ENCODE data around the gene CHTOP.
"Not testable (repeated sequence)": the region's sequence is repeated elsewhere in the genome, so short reads cannot be mapped to it uniquely, and the experiment has no call there.

The CHTOP gene

DNA sequence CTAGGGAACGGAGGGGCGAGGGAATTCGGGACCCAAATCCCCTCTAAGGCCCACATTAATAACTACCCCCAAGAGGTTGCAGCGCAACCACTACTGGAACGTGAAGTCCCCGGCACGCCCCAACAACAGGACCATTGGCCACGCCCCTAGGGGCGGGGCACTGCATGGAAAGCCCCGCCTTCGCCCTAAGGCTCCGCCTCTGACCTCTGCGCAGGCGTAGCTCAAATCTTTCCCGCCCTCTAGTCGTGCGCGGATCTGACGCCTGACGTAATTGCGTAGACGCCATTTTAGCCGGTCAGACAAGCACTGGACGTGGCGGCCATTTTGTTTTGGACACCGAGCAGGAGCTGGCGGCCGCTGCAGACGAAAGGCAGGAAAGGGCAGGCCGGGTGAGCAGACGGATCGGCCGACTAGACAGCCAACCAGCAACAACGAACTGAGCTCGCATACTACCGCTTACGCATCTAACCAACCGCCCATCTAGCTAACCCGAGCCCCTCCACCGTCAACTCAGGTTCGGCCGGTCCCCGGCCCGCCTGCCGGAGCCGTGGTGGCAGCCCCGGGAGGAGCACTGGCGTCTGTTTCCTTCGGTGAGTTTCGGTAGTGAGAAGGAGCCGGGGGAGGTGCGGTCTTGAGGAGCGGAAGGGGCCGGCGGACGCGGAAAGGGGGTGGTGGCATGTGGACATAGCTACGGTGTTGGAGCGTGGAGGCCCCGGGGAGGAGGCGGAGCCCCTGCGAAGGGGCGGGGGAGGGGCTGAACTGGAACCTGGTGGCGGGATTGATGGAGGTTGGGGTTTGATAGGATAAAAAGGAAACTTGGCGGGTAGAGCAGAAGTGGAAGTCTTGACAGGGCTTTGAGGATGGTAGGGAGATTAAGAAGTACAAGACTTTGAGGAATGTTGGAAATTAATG is at the start of gene CHTOP:
TSS of gene CHTOP (plus strand) at position 313 of the 912 bp plus-strand sequence. CDS start 2,523 bp downstream, outside the sequence.
- DNase-seq, result peak; percentile 99

DNA sequence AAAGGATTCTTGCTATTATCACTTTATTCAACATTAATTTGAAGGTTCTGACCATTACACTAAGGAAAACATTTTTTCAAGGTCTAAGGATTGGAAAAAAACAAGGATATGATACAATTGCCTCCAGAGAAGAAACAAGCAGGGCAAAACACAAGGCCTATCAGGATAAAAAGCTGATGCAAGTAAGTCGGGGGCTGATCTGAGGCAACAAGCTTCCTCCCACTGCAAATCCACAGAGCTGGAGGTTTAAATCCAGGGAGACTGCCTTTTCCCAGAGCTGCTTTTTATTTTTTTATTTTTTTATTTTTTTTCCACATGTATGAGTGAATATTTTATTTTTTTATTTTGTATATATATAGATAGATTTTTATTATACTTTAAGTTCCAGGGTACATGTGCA is 48.9 kb upstream of the CHTOP start:
- DNase-seq, result no peak

GRCh38 chr1:153586347-153586746 is 47.5 kb upstream of the CHTOP start:
- DNase-seq, result no peak

GRCh38 chr1:153587314-153587713 is 46.6 kb upstream of the CHTOP start:
- no peak for DNase-seq

DNA sequence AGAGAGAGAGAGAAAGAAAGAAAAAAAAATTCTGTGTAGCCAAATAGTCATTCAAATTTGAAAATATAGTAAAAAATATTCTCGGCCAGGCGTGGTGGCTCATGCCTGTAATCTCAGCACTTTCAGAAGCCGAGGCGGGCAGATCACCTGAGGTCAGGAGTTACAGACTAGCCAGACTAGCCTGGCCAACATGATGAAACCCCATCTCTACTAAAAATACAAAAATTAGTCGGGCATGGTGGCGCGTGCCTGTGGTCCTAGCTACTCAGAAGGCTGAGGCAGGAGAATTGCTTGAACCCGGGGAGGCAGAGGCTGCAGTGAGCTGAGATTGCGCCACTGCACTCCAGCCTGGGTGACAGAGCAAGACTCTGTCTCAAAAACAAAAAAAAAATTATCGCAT is 45.8 kb upstream of the CHTOP start:
- DNase-seq, result not testable (repeated sequence)

- DNase-seq, result no peak
Measured at GRCh38 chr1:153588482-153588881, 45.4 kb upstream of the CHTOP start.

DNA sequence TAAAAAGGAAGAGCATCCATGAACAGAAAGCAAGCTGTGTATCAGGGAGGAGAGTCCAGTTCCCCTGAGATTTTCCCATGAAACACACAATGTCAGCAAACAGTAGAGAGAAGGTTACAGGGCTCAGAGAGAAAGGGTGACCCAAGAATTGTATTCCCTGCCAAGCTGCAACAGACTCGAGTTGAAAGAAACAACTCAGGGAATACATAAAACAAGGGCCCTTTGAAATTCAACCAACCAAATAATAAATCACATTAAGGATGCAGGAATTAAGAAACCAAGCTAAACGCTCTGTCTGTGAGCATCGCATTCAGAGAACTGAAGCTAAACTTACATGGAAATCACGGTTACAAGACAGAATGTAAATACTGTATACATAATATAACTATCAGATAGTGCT is 41.1 kb upstream of the CHTOP start:
- DNase-seq, result no peak

GRCh38 chr1:153597206-153597605 is 36.7 kb upstream of the CHTOP start:
- DNase-seq, result peak; percentile 40

DNA sequence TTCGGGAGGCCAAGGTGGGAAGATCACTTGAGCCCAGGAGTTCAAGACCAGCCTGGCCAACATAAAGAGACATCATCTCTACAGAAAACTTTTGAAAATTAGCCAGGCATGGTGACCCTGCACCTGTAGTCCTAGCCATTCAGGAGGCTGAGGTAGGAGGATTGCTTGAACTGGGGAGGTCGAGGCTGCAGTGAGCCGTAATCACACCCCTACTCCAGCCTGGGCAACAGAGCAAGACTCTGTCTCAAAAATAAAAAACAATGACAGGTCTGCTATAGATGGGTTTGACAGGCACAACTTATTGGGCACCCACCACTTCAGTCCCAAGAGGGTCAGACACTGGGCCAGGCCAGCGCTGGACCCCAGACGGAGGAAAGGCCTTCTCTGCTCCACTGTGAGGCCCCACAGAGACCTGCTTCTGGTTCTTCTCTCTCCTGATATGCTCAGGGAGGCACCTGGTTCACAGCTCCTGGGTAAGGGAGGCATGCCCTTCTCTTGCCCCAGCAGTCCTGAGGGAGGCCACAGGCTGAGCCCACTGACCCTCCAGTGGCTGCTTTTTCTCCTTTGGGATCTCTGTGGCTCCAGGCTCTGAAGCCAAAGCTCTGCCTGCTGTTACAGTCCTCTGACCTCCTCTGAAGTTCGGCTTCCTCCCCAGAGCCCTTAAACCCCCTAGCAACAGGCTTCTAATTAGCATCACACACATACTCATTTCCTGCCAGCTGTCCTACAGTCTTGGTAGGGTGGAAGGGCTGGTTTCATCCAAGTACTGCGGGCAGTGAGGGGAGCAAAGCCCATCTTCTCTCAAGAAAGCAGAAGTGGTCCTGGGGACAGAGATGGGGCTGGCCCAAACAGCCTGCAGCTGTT is 35.3 kb upstream of the CHTOP start:
- peak; percentile 25 for DNase-seq

- DNase-seq, result no peak
Measured at GRCh38 chr1:153599847-153600246, 34.0 kb upstream of the CHTOP start.

DNA sequence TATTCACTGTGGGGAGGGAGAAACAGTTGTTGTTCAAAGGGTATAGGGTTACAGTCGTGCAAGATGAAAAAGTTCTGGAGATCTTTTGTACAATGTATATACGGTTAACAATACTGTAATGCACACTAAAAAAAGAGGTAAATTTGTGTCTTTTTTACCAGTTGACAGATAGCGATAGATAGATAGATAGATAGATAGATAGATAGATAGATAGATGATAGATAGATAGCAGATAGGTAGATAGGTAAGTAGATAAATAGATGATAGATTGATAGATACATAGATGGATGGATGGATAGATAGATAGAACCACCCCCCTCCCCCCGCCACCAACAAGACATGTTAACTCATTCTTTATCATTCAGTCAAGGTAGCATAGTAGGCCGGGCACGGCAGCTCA is 31.1 kb upstream of the CHTOP start:
- DNase-seq, result no peak

DNA sequence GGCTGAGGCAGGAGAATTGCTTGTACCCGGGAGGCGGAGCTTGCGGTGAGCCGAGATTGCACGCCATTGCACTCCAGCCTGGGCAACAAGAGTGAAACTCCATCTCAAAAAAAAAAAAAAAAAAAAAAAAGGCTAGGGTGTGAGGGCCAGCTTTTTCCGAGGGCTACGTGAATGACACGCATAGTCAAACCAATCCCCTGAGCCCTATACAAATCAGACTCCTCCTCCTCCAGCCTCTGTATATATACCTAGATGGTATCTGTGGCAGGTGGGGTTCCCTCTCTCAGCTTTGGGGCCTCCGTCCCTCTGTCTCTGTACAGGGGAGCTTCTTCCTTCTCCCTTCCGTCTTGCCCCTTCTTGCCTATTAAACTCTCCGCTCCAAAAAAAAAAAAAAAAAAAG is 27.7 kb upstream of the CHTOP start:
- DNase-seq, result no peak

GRCh38 chr1:153607381-153607780 is 26.5 kb upstream of the CHTOP start:
- DNase-seq, result no peak

DNA sequence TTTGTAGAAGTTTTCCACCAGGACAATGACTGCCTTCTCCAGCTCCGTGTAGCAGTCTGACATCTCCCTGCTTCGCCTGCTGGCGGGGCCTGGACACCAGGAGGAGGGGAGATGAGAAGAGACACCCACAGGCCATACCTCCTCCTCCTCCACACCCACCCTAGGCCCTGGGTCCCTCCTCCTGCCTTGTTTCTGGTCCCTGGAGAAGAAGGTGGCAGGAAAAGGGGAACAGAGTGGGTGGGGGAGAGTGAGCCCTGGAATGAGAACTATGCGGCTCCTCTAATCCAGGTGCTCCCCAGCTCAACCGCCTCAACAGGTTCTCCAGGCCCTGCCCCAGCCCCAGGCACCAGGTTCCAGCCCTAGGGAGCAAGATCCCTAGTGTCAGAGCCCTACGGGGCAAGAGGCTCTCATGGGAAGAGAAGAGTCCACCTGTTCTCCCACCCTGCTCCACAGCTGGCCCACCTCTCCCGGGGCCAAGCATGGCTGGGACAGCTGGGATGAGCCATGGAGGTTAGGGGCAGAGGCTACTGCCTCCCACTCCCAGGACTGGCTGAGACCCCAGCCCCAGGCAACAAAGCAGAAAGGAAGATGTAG is 25.7 kb upstream of the CHTOP start:
- DNase-seq, result no peak

GRCh38 chr1:153608742-153609584 is 24.9 kb upstream of the CHTOP start:
- DNase-seq, result no peak

DNA sequence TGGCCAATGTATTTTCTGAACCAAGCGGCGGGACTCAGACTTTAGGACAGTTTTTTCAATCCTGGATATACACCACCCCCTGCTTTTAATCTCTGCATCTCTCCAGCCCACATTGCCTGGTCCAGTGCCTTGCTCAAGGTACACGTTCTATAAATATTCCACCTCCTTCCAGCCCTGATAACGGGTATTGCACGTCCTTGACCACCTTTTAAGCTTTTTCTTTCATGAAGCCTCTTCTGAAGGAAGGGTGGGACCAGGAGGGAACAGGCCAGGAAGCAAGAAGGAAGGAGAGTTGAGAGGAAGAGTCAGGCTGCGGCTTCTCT is 24.3 kb upstream of the CHTOP start:
- no peak for DNase-seq

DNA sequence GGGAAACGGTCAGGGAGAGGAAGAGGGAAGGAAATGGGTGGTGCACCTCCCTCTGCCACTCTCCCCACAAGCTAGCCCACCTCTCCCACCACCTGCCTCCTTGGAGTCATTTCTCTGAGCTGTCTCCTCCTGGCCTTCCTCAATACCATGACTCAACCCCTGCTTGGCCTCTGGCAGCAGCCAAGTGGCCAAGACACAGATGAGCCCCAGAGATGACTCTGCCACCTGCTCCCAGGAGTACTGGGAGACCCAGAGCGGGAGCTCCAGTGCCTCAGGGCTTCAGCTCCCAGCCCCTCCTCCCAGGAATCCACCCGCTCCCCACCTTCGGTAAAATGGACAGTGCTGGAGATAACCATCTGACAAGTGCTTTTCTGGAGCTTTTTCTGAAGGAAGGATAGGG is 23.5 kb upstream of the CHTOP start:
- no peak for DNase-seq

- no peak for DNase-seq
Measured at GRCh38 chr1:153610811-153611301, 23.0 kb upstream of the CHTOP start.

DNA sequence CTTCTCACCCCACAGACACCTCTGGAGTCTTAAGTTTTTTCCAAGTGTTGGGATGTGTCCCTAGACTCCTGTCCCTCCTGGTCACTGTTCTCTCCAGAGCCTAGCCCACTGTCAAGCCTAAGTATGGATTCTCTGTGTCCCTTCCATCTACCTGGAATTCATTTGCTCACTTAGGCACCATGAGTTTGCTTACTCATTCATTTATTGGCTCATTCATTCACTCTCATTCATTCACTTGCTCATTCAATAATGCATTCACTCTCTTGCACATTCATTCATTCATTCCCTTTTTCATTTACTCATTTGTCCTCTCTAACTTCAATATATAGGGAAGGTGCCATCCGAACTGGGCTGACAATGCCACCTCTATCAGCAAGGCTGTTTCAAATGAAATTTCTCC is 22.5 kb upstream of the CHTOP start:
- DNase-seq, result no peak

DNA sequence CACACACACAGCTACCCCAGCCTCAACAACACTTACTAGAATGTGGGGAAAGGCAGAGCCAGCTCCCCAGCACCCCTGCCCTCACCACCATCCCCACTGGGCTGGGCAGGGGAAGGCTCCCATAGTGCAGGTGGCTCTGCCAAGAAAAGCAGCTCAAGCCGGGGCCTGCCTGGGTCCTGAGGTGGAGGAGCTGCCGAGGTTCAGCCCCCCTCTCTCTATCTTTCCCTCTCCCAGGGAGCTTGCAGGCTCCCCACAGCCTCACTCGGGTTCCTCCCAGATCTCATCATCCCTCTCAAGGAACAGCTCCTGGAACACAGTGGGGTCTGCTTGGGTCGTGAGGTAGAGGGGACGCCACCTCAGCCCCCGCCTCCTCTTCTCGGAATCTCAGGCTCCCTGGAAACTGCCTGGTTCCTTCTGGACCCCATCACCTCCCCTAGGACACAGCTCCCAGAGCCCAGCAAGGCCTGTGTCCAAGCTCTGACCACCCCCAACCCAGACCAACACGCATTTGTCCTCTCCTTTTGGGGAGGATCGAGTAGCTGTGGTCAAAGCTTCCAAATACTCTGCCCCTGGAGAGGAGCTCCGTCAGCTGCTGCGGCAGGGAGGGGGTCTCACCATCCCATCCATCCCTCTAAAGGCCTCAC is 21.6 kb upstream of the CHTOP start:
- no peak for DNase-seq

- no peak for DNase-seq
Measured at GRCh38 chr1:153612755-153613331, 21.0 kb upstream of the CHTOP start, which contains the start of gene S100A16. Gene S100A16 (minus strand): TSS chr1:153613137. CDS start chr1:153608151, 4,986 bp downstream.
